ENCODE results near the gene PLCB2.

PLCB2 gene

GRCh38 chr15:40266828-40267304 lies 40.9 kb downstream of the PLCB2 start:
- no peak for DNase-seq

- no peak for DNase-seq
These were observed 41.9 kb downstream of the PLCB2 start for GRCh38 chr15:40265875-40266274.

GRCh38 chr15:40265355-40265754 lies 42.4 kb downstream of the PLCB2 start:
- DNase-seq = no peak

- no peak for DNase-seq
These were observed 43.2 kb downstream of the PLCB2 start for GRCh38 chr15:40264321-40265153.

GRCh38 chr15:40263024-40263754 lies 44.5 kb downstream of the PLCB2 start:
- no peak for DNase-seq

GRCh38 chr15:40259021-40259420 lies 48.7 kb downstream of the PLCB2 start:
- DNase-seq = no peak

GRCh38 chr15:40258544-40258943 lies 49.2 kb downstream of the PLCB2 start:
- no peak for DNase-seq

- no peak for DNase-seq
These were observed 49.9 kb downstream of the PLCB2 start for GRCh38 chr15:40257656-40258450.

GRCh38 chr15:40256638-40257235 lies 51.0 kb downstream of the PLCB2 start:
- peak; percentile 39 to 44 for DNase-seq

GRCh38 chr15:40255033-40255432 lies 52.7 kb downstream of the PLCB2 start:
- no peak for DNase-seq

GRCh38 chr15:40254452-40254851 lies 53.3 kb downstream of the PLCB2 start:
- no peak for DNase-seq

- DNase-seq = no peak
These were observed 54.5 kb downstream of the PLCB2 start for GRCh38 chr15:40253167-40253790.

GRCh38 chr15:40252438-40253166 lies 55.1 kb downstream of the PLCB2 start:
- no peak for DNase-seq

GRCh38 chr15:40252141-40252437 lies 55.6 kb downstream of the PLCB2 start:
- DNase-seq = no peak

- no peak for DNase-seq
These were observed 56.1 kb downstream of the PLCB2 start for GRCh38 chr15:40251486-40252140.

GRCh38 chr15:40250771-40251483 lies 56.8 kb downstream of the PLCB2 start:
- no peak for DNase-seq

GRCh38 chr15:40250304-40250656 lies 57.5 kb downstream of the PLCB2 start:
- DNase-seq = no peak

GRCh38 chr15:40249477-40250303 lies 58.0 kb downstream of the PLCB2 start:
- DNase-seq = no peak

GRCh38 chr15:40248006-40248783 lies 59.5 kb downstream of the PLCB2 start:
- DNase-seq = no peak

All from CD4-positive, alpha-beta T cell treated with Interleukin-4 for 1 hour (primary cell).